ENCODE results near the gene CPT1B.

DNA sequence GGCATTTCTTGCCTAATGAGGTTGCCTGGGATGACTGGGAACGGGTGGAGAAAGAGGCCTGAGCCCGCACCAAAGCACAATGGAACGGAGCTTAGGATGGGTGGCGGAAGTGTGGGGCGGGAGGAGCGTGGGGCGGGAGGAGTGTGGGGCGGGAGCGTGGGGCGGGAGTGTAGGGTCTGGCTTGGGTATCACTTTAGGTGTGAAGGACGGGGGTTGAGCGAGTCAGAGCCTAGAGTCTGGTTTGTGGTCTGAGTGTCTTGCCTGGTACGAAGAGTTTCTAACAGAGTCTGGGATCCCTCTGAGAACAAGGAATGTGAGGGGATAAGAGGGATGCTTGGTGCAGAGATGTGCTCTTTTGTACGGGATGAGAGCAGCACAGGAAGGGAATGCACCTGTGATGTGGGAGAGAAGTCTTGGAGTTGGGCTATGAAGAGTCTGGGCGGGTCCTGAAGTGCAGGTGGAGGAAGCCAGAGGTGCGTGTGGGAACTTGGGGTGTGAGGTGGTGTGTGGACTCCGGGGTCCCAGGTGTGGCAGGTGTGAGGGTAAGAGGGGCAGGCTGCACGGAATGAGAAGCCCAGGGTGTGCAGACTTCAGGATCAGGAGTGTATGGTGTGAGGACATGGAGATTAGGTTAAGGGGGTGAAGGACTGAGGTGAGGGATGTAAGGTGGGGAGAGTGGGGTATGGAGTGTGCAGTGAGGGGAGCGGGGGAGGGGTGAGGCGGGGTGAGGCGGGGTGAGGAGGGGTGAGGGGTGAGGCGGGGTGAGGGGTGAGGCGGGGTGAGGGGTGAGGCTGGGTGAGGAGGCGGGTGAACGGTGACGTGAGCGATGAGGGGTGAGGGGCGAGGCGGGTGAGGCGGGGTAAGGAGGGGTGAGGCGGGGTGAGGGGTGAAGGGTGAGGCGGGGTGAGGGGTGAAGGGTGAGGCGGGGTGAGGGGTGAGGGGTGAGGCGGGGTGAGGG, 16.5 kb downstream of the CPT1B start:
- TF ChIP-seq POLR2A (IDR thresholded peaks at IDR 0.05): no peak
- TF ChIP-seq, protein P1, sequence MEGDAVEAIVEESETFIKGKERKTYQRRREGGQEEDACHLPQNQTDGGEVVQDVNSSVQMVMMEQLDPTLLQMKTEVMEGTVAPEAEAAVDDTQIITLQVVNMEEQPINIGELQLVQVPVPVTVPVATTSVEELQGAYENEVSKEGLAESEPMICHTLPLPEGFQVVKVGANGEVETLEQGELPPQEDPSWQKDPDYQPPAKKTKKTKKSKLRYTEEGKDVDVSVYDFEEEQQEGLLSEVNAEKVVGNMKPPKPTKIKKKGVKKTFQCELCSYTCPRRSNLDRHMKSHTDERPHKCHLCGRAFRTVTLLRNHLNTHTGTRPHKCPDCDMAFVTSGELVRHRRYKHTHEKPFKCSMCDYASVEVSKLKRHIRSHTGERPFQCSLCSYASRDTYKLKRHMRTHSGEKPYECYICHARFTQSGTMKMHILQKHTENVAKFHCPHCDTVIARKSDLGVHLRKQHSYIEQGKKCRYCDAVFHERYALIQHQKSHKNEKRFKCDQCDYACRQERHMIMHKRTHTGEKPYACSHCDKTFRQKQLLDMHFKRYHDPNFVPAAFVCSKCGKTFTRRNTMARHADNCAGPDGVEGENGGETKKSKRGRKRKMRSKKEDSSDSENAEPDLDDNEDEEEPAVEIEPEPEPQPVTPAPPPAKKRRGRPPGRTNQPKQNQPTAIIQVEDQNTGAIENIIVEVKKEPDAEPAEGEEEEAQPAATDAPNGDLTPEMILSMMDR (IDR thresholded peaks at IDR 0.05): no peak
- no peak for TF ChIP-seq EP300 (IDR thresholded peaks at IDR 0.05; ENCODE audit: low read depth)
- no peak for TF ChIP-seq POLR2AphosphoS5 (IDR thresholded peaks at IDR 0.05)
